GM15510 (cell line): ENCODE results near the gene ZBTB7C.

ENCODE experiments used
- POLR2A ChIP-seq: IDR thresholded peaks from 3 replicates; pipeline ENCODE4 v1.6.1; 2011; ENCODE audit warnings: borderline replicate concordance; ENCODE audit not compliant: insufficient read length; ENCODE audit errors: extremely low read depth

Gene ZBTB7C

GRCh38 chr18:48330016-48330991 lies 78.9 kb downstream of the ZBTB7C start:
- no peak for TF ChIP-seq POLR2A

GRCh38 chr18:48328473-48329210 lies 80.5 kb downstream of the ZBTB7C start:
- no peak for TF ChIP-seq POLR2A

GRCh38 chr18:48326901-48327675 lies 82.1 kb downstream of the ZBTB7C start:
- no peak for TF ChIP-seq POLR2A

GRCh38 chr18:48325115-48325665 lies 84.0 kb downstream of the ZBTB7C start:
- no peak for TF ChIP-seq POLR2A

- no peak for TF ChIP-seq POLR2A
These were observed 84.5 kb downstream of the ZBTB7C start for GRCh38 chr18:48324651-48325050.

- no peak for TF ChIP-seq POLR2A
These were observed 86.0 kb downstream of the ZBTB7C start for GRCh38 chr18:48323151-48323550.

GRCh38 chr18:48321536-48321935 lies 87.6 kb downstream of the ZBTB7C start:
- no peak for TF ChIP-seq POLR2A

- TF ChIP-seq POLR2A, result no peak
These were observed 88.1 kb downstream of the ZBTB7C start for GRCh38 chr18:48321121-48321520.

GRCh38 chr18:48320639-48320945 lies 88.6 kb downstream of the ZBTB7C start:
- no peak for TF ChIP-seq POLR2A

GRCh38 chr18:48319801-48320638 lies 89.2 kb downstream of the ZBTB7C start:
- TF ChIP-seq POLR2A, result no peak

GRCh38 chr18:48318436-48318835 lies 90.7 kb downstream of the ZBTB7C start:
- TF ChIP-seq POLR2A, result no peak

- no peak for TF ChIP-seq POLR2A
These were observed 91.3 kb downstream of the ZBTB7C start for GRCh38 chr18:48317781-48318381.

- TF ChIP-seq POLR2A, result no peak
These were observed 93.0 kb downstream of the ZBTB7C start for GRCh38 chr18:48316177-48316576.
